ENCODE results near the gene NUP58. TPM values are rescaled to one million over a fixed set of nuclear protein-coding genes. Genes with fewer than 3 reads are reported as not detected.

Gene NUP58
- total RNA-seq, 1 experiment from 2014 or later = 99.1 TPM

DNA sequence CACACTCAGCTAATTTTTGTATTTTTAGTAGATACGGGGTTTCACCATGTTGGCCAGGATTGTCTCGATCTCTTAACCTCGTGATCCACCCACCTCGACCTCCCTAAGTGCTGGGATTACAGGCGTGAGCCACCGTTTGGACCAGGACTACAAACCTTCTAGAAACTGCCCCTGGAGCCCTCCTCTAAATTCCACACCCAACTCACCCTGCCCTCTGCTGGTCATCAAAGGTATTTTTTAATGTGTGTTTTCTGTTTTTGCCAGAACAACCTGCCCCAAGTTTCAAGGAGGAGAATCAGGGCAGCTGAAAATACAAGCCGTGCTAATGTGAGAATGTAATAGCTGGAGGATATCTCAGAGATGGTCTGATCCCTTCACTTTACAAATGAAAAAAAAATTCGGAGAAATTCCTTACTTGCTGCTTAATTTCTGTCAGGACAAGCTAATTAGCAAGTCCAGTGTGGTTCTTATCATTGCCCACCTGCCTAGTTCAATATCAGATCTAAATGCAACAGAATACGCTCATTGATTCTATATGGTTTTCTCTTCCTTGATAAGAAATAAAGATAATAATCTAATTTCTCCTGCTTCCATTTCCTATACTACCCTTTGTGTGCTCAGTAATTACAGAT lies 74.4 kb downstream of the NUP58 start:
- DNase-seq (ENCODE audit: extremely low read depth, low read depth) = peak; percentile 45

DNA sequence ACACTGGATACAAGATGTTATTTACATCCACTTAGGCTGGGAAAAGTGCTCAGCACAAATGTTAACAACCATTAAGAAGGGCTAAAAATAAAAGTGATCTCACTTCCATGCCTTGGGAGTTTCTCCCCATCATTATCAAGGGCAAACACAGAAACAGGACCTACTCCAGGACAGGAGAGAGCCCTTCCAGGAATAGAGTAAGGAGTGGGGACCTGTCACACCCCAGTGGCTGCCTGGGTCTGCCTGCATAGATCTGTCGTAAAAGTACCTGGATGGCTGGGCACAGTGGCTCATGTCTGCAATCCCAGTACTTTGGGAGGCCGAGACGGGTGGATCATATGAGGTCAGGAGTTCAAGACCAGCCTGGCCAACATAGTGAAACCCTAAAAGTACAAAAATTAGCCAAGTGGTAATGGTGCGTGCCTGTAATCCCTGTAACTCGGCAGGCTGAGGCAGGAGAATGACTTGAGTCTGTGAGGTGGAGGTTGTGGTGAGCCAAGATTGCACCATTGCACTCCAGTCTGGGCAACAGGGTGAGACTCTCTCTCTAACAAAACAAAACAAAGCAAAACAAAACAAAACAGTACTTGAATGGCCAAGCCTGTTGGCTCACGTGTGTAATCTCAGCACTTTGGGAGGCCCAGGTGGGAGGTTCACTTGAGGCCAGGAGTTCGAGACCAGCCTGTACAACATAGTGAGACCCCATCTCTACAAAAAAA lies 76.0 kb downstream of the NUP58 start:
- no peak for DNase-seq (ENCODE audit: extremely low read depth, low read depth)

DNA sequence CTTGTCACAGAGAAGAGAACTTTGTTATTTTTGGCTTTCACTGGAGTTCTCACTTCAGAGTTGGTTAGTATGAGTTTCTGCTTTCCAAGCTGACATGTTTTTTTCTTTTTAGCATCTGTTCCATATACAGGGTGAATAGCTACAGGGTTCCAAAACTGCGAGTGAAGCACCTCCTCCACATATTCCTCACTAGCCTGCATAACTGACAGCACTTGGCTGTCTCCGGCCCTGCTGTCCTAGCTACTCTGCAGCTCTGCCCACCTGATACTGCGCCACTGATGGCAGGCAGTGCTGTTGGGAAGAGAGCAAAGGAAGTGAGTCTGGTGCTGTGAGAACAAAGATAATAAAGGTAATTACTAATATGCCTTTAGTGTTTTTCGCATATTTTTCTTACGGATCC lies 77.1 kb downstream of the NUP58 start:
- no peak for DNase-seq (ENCODE audit: extremely low read depth, low read depth)

DNA sequence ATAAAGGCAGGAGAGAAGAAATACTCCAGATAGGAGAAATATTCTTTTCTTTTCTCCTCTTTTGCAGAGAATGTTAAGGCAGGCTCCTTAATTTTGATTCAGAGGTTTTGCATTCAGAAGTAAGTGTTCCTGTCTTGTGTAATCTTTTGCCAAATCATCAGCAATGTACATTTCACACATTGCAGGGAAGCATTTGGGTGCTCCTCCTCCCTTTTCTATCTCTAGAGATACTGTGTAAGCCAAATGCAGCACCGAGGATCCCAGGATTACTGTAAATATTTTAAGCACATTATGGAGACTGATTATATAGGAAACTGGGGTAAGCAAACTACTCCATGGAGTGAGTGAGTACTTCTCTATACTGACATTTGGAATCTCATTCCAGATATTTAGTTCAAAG lies 77.6 kb downstream of the NUP58 start:
- DNase-seq (ENCODE audit: extremely low read depth, low read depth) = no peak

DNA sequence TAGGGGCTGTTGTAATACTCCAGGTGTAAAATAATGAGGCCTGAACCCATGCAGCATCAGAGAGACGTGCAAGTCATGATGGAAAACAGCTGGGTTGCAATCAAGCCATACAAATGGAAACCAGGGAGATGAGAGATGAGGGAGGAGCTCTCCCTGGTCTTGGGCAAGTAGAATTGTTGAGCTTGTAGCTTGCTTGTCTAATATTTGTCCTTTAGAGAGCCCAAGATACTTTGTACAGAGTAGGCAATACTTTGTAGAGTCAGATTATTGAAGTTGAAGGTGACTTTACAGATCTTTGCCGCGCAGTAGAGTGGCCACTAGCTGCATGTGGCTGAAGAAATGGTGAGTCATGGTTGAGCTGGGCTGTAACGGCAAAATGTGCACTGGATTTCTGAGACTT lies 78.7 kb downstream of the NUP58 start:
- DNase-seq (ENCODE audit: extremely low read depth, low read depth) = no peak

DNA sequence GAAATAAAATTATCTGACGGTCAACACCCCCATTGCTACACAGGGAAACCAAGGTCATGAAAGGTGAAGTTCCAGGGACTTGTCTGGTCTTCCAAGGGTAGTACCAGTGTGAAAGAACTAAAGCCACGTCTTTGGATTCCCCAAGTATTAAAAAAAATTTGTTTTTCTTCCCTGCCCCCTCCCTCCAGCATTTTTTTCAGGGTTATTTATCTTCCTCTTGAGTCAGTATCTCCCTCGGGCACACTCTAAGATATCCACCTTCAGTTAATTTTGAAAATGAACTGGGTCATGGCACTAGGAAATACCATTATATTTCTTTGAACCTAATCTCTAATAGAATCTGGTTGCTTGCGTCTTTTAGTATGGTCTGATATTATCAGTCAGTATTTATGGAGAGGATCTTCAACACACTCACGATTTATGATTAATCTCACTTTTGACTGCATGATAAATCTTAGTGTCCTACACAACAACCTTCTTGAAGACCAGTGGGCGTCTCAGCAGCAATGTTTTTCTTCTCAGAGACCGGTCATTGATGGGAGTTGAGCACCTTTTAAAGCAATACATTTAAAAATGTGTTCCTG lies 79.4 kb downstream of the NUP58 start:
- no peak for DNase-seq (ENCODE audit: extremely low read depth, low read depth)

DNA sequence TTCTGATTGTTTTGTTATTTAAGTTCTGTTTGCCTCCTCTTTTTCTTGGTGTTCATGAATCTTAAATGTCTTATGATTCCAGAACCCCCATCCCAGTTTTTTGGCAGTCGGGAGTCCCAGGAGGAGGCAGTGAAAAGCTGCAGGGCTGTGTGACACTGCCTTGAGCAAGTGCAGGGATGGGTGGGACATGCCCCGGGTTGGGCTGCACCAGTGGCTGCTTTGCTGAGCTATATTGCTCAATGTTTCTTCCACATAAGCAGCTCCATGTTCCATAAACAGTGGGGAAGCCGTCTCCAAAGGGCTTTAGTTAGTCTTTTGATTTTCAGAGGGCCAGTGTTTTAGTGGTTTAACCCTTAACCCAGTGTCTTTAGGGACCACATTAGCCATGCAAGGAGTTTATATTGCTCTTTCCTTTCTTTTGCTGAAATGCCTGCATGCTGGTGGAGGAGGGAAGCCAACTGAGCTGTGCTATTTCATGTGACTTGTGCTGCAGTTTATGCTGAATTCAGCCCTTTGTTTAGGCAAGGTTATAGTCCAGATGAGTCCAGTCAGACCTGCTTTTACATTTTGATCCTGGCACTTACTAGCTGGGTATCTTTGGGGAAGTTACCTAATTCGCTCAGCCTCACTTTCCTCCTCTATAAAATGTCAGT lies 83.5 kb downstream of the NUP58 start:
- no peak for DNase-seq (ENCODE audit: extremely low read depth, low read depth)

DNA sequence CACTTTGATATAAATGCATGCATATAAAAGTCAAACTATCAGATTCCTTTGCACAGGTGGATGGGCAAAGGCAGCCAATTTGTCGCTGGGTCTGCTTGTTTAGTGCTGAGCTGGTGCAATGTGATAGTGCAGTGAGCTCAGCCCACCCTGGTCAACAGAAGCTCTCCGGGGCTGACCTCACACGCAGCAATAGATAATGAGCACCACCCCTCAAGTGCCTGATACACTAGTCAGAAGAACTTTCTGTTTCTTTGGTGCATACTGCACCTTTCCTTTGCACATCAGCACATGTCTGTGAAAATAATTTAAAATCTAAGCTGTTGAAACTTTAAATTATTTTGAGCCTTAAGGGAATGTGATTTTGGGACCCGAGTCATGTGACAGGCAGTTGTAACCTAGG lies 90.5 kb downstream of the NUP58 start:
- no peak for DNase-seq (ENCODE audit: extremely low read depth, low read depth)

Other genes with a start within 250 kb of the NUP58 start
- gene PABPC3, start 205.5 kb upstream of the NUP58 start, total RNA-seq (2014; rRNA removed; shearing (Covaris generic)) = 0.02 TPM in 1 of 2 replicates, not detected in the other
- not detected in 2 replicates for gene AMER2, start 129.3 kb upstream of the NUP58 start, total RNA-seq (2014; rRNA removed; shearing (Covaris generic))
- 22.3 and 24.0 TPM in 2 replicates for gene MTMR6, start 14.1 kb upstream of the NUP58 start, total RNA-seq (2014; rRNA removed; shearing (Covaris generic))
- 0.14 and 0.20 TPM in 2 replicates for gene ATP8A2, start 70.3 kb downstream of the NUP58 start, total RNA-seq (2014; rRNA removed; shearing (Covaris generic))

Measured in NCI-H460 (cell line).